HEK293T (cell line): ENCODE data around the gene RCOR3.

Source experiments
- BHLHE40 ChIP-seq: fragments of 450-650 bp; IDR thresholded peaks from 2 replicates; pipeline ENCODE4 v1.6.1; 2016; ENCODE audit warnings: mild to moderate bottlenecking, moderate library complexity, borderline replicate concordance
- ELF4 ChIP-seq: fragments of 450-650 bp; IDR thresholded peaks from 2 replicates; pipeline ENCODE4 v1.6.1; 2017; ENCODE audit warnings: antibody characterized with exemption
- FOXM1 ChIP-seq: fragments of 450-650 bp; IDR thresholded peaks from 2 replicates; pipeline ENCODE4 v1.6.1; 2017; ENCODE audit warnings: mild to moderate bottlenecking, borderline replicate concordance
- HDGF ChIP-seq: fragments of 450-650 bp; IDR thresholded peaks from 2 replicates; pipeline ENCODE4 v1.6.1; 2017; ENCODE audit warnings: antibody characterized with exemption, borderline replicate concordance
- SP1 ChIP-seq: fragments of 450-650 bp; IDR thresholded peaks from 2 replicates; pipeline ENCODE4 v1.6.1; 2017
- SUZ12 ChIP-seq: fragments of 450-650 bp; IDR thresholded peaks from 2 replicates; pipeline ENCODE4 v1.6.1; 2016; ENCODE audit warnings: mild to moderate bottlenecking
- ZNF384 ChIP-seq: fragments of 450-650 bp; IDR thresholded peaks from 2 replicates; pipeline ENCODE4 v1.6.1; 2016

DNA sequence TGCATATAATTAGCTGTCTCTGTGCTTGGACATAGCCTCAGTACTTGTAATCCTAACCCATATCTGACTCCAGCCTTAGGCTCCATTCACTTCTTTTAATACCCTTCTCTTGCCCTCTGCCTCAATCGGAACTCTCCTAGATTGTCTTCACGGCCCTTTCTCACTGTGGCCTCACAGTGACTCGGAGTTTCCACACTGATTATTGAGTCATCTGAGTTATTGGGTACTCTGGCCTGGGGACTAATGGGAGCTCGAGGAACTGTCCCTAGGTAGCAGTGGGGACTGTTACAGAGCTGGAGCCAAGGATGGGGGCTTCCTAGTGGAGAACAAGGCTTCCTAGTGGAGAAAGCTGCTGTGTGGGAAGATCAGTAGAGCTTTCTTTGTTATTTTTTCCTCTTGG, 84.4 kb downstream of the RCOR3 start:
- no peak for TF ChIP-seq SUZ12
- no peak for TF ChIP-seq BHLHE40
- no peak for TF ChIP-seq ZNF384
- no peak for TF ChIP-seq FOXM1
- TF ChIP-seq HDGF: no peak
- TF ChIP-seq ELF4: no peak
- TF ChIP-seq SP1: no peak
